Measurements from ENCODE around the gene LYRM4. TPM values are rescaled to one million over a fixed set of nuclear protein-coding genes. Genes with fewer than 3 reads are reported as not detected.

The LYRM4 gene
- polyA plus RNA-seq, 2 of the 4 experiments (the other 2 are of a cell fraction): 25.6 to 43.3 TPM

DNA sequence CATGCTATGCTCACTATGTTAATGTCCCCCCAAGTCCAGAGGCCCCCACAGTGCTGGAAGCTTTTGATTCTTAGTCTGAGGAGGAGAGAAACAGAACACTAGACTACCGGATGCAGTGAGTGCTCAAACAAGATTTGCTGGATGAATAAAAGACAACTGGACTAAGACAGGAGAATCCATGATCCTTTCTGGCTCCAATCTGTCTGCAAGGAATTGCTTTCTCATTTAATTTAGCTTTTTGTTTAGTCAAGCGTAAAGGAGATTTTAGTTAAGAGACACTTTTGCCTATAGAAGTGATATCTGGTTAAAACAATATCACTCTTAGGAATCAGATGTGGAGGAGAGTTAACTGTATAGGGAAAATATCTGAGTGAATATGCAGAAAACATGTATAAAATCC lies 13.5 kb downstream of the LYRM4 start (continued):
- no peak for TF ChIP-seq JUNB (IDR thresholded peaks at IDR 0.05)

DNA sequence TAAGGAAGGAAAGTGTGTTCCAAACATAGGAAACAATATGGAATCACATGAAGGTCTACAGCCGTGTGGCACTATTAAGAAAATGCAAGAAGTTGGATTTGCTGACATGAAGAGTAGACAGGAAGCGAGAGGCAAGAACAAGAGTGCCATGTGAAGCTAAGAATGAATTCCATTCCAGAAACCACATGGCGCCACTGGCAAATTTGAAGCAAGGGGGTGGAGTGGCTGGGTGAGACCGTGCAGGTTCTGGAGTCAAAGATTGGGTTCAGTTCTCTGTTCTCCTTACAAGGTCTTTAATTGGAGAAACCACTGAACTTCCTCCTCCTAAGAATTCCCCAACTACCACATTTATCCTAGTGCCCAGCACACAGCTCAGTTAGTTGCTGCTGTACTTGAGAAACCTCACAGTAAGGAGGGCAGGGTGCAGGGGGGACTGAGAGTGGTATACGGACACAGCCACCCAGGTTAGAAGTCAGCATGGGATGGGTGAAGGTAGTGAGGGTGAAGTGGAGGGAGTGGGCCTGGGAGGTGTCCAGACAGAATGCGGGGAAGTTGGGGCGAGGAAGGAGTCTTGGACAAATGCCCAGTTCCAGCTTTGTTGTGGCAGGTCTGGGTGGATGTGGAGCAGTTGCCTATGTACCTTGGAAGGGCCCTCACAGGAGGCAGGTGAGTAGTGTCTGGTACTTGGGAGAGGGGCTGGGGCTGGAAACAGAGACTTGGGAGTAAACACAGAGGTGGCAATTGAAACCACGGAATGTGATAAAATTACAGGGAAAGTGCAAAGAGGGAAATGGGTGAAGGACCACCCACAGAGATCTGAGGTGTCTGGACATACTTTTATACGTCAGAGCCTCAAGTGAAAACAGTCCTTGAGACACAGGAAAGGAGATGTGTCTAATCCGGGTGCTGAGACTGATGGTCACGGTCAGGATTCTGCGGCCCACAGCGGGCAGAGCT lies 14.3 kb downstream of the LYRM4 start:
- Histone ChIP-seq H3K4me3 (no peak overlapping the region), H3K4me2 (no peak overlapping the region), H3K27ac (no peak overlapping the region), H3K9me3 (no peaks in the 10 kb centered on the region), H3K4me1 (peaks cover 14% of the 10 kb centered on the region)
- WGBS (ENCODE audit: missing lambda C conversion rate): 88% methylated on average over 13 of the region's 13 CpGs
- no peak for FAIRE-seq
- POLR2A ChIA-PET: no interaction called here
- CTCF ChIA-PET: interaction anchor here (1.2 kb wide), 1 partner anchor 103 kb away, joined by 5 read pairs; no protein-coding TSS in a partner anchor
- no peak for ATAC-seq
- TF ChIP-seq, protein P1, sequence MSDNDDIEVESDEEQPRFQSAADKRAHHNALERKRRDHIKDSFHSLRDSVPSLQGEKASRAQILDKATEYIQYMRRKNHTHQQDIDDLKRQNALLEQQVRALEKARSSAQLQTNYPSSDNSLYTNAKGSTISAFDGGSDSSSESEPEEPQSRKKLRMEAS (IDR thresholded peaks at IDR 0.05): no peak
- TF ChIP-seq POLR2AphosphoS2 (conservative IDR thresholded peaks at IDR 0.05; ENCODE audit: low read length): no peak
- no peak for TF ChIP-seq HOXB13 (CRISPR knock-in tag; IDR thresholded peaks at IDR 0.05; ENCODE audit: low read depth)
- no peak for TF ChIP-seq HEYL (CRISPR knock-in tag; IDR thresholded peaks at IDR 0.05)
- TF ChIP-seq CHD2 (IDR thresholded peaks at IDR 0.05; ENCODE audit: low read length, partially characterized antibody): no peak
- no peak for DNase-seq (ENCODE audit: low read depth in 1 of 2, low spot score in 1 of 2)

DNA sequence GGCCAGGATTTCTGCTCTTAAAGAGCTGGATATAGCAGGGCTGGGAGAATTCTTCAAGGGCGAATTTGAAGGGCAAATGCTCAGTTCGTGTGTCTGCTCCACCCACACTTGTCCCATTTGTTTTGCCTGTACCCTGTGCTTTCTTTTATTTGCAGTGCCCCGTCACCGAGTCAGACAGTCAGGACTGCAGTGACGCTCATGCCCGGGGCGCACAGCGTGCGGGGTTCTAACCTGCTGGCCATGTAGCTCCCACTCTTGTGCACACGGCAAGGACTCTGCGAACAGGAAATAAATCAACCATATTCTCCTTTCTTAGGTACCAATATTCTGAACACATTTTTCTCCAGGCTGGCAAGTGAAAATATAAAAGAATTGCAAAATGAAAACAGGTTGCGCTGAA lies 17.7 kb downstream of the LYRM4 start:
- CTCF ChIA-PET: no interaction called here
- Histone ChIP-seq H3K4me3 (no peak overlapping the region), H3K4me1 (no peaks in the 10 kb centered on the region), H3K27ac (no peak overlapping the region), H3K4me2 (no peak overlapping the region), H3K9me3 (no peaks in the 10 kb centered on the region)
- DNase-seq (ENCODE audit: low read depth in 1 of 2, low spot score in 1 of 2): no peak
- WGBS (ENCODE audit: missing lambda C conversion rate): 93% methylated on average over 12 of the region's 12 CpGs
- TF ChIP-seq POLR2A (IDR thresholded peaks at IDR 0.05; ENCODE audit: low read length) (no peak), HEYL (CRISPR knock-in tag; IDR thresholded peaks at IDR 0.05) (no peak), NFE2L2 (conservative IDR thresholded peaks at IDR 0.05; ENCODE audit: low read length) (no peak), JUNB (IDR thresholded peaks at IDR 0.05) (no peak)
- POLR2A ChIA-PET: no interaction called here
- FAIRE-seq: no peak
- ATAC-seq: no peak

DNA sequence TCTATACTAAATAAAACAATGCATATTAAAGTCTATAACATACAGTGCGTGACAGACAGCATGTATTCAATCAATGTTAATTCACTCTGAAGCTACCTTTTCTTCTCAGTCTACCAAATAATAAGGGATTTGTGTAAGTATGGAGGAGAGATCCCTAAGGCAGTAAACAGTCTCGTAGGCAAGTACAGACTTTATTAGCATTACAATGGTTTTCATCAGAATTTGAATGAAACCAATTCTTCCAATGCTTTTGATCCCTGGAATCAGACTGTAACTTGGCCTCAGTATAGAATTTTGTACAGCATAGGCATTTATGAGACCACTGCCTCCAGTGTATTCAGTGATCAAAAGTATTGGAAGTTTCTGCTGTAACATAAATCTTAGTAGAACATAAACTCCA lies 19.5 kb downstream of the LYRM4 start:
- WGBS (ENCODE audit: missing lambda C conversion rate): 91% methylated on average over 2 of the region's 2 CpGs
- H3K4me1 ChIP-seq: no peaks in the 10 kb centered on the region
- no peaks in the 10 kb centered on the region for H3K9me3 ChIP-seq
- no peak overlapping the region for H3K4me3 ChIP-seq
- no peak overlapping the region for H3K27ac ChIP-seq
- no peak for FAIRE-seq
- ATAC-seq: no peak
- POLR2A ChIA-PET: interaction anchor here (1.0 kb wide), 1 partner anchor 20 kb away, joined by 3 read pairs; the partner anchor contains the start of gene LYRM4
- CTCF ChIA-PET: no interaction called here
- H3K4me2 ChIP-seq: no peak overlapping the region
- DNase-seq (ENCODE audit: low read depth in 1 of 2, low spot score in 1 of 2): no peak
- no peak for TF ChIP-seq ZSCAN20 (CRISPR knock-in tag; IDR thresholded peaks at IDR 0.05)
- TF ChIP-seq PHF8 (IDR thresholded peaks at IDR 0.05; ENCODE audit: borderline replicate concordance, low read depth): no peak
- TF ChIP-seq MAZ (IDR thresholded peaks at IDR 0.05; ENCODE audit: borderline replicate concordance, low read depth, low read length): no peak
- TF ChIP-seq MYC (IDR thresholded peaks at IDR 0.05; ENCODE audit: borderline replicate concordance, low read length): no peak
- no peak for TF ChIP-seq CHD2 (IDR thresholded peaks at IDR 0.05; ENCODE audit: low read length, partially characterized antibody)
- TF ChIP-seq, protein P2, sequence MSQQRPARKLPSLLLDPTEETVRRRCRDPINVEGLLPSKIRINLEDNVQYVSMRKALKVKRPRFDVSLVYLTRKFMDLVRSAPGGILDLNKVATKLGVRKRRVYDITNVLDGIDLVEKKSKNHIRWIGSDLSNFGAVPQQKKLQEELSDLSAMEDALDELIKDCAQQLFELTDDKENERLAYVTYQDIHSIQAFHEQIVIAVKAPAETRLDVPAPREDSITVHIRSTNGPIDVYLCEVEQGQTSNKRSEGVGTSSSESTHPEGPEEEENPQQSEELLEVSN (IDR thresholded peaks at IDR 0.05; ENCODE audit: borderline replicate concordance, low read depth): no peak
- TF ChIP-seq CBX2 (IDR thresholded peaks at IDR 0.05; ENCODE audit: borderline replicate concordance, low read depth): no peak
- TF ChIP-seq FOSL2 (IDR thresholded peaks at IDR 0.05): no peak
- TF ChIP-seq FOSL2 (CRISPR knock-in tag; IDR thresholded peaks at IDR 0.05): no peak

DNA sequence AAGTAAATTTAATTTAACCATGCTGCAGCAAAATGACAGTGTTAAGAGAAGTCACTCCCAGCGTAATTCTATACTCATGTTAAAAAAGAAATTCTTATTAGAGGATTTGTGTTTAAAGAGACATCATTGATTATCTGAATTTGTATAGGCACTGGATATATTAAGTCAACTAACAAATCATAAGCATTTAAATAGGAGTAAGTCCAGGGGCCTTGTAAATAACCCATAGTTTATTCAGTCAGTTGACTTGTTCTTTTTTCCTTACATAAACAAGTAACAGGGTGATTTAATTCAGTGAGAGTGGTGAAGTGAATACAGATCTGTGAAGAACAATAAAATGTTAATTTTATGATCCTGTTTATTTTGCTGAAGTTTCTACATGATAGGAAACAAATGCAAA lies 22.4 kb downstream of the LYRM4 start:
- DNase-seq (ENCODE audit: low read depth in 1 of 2, low spot score in 1 of 2) (no peak), FAIRE-seq (no peak), ATAC-seq (no peak)
- Histone ChIP-seq H3K4me1 (no peaks in the 10 kb centered on the region), H3K4me3 (no peak overlapping the region), H3K27ac (no peak overlapping the region), H3K4me2 (no peak overlapping the region), H3K9me3 (no peaks in the 10 kb centered on the region)
- 90% methylated on average over 1 of the region's 1 CpG for WGBS (ENCODE audit: missing lambda C conversion rate)
- TF ChIP-seq, protein P3, sequence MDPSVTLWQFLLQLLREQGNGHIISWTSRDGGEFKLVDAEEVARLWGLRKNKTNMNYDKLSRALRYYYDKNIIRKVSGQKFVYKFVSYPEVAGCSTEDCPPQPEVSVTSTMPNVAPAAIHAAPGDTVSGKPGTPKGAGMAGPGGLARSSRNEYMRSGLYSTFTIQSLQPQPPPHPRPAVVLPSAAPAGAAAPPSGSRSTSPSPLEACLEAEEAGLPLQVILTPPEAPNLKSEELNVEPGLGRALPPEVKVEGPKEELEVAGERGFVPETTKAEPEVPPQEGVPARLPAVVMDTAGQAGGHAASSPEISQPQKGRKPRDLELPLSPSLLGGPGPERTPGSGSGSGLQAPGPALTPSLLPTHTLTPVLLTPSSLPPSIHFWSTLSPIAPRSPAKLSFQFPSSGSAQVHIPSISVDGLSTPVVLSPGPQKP (IDR thresholded peaks at IDR 0.05; ENCODE audit: low read depth, low read length): no peak
- TF ChIP-seq SREBF2 (IDR thresholded peaks at IDR 0.05): no peak
- TF ChIP-seq HOXB13 (CRISPR knock-in tag; IDR thresholded peaks at IDR 0.05; ENCODE audit: low read depth): no peak
- TF ChIP-seq, protein P4, sequence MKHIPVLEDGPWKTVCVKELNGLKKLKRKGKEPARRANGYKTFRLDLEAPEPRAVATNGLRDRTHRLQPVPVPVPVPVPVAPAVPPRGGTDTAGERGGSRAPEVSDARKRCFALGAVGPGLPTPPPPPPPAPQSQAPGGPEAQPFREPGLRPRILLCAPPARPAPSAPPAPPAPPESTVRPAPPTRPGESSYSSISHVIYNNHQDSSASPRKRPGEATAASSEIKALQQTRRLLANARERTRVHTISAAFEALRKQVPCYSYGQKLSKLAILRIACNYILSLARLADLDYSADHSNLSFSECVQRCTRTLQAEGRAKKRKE (CRISPR knock-in tag; IDR thresholded peaks at IDR 0.05; ENCODE audit: low read depth): no peak
- TF ChIP-seq MAZ (IDR thresholded peaks at IDR 0.05; ENCODE audit: borderline replicate concordance, low read depth, low read length): no peak
- TF ChIP-seq FOSL2 (IDR thresholded peaks at IDR 0.05): no peak
- TF ChIP-seq FOSL2 (CRISPR knock-in tag; IDR thresholded peaks at IDR 0.05): no peak
- TF ChIP-seq, protein P5, sequence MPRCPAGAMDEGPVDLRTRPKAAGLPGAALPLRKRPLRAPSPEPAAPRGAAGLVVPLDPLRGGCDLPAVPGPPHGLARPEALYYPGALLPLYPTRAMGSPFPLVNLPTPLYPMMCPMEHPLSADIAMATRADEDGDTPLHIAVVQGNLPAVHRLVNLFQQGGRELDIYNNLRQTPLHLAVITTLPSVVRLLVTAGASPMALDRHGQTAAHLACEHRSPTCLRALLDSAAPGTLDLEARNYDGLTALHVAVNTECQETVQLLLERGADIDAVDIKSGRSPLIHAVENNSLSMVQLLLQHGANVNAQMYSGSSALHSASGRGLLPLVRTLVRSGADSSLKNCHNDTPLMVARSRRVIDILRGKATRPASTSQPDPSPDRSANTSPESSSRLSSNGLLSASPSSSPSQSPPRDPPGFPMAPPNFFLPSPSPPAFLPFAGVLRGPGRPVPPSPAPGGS (IDR thresholded peaks at IDR 0.05): no peak
- no peak for TF ChIP-seq ESRRA (IDR thresholded peaks at IDR 0.05; ENCODE audit: borderline replicate concordance, low read length)
- ChIA-PET CTCF (no interaction called here), POLR2A (no interaction called here)

All from A549 (cell line).